Breast epithelium (tissue), 4 donors: ENCODE results near the gene ELMO1. TPM values are rescaled to one million over a fixed set of nuclear protein-coding genes. Genes with fewer than 3 reads are reported as not detected.

Experiments
- DNase-seq, 2 donors: peaks; one replicate each; pipeline ENCODE4 v3.0.0-alpha.2; 2019; ENCODE audit warnings: low spot score in 2 of 2
- H3K27ac ChIP-seq, 2 donors: fragments of 200-600 bp; sonication (generic) in 1 of 2; one replicate each; pipeline ENCODE4 v1.5.1; 2016 to 2019; ENCODE audit warnings: mild to moderate bottlenecking in 1 of 2
- H3K27me3 ChIP-seq, 2 donors: fragments of 200-600 bp; sonication (generic) in 1 of 2; one replicate each; pipeline versions ENCODE4 v1.5.1 to v1.6.0; 2017 to 2019; ENCODE audit warnings: control low read depth in 1 of 2, mild to moderate bottlenecking in 1 of 2
- H3K36me3 ChIP-seq: fragments of 200-600 bp; one replicate; pipeline ENCODE4 v1.5.1; 2019
- H3K4me1 ChIP-seq, 2 donors: fragments of 200-600 bp; sonication (generic); one replicate each; pipeline ENCODE4 v1.5.1; 2016 to 2019; ENCODE audit warnings: control low read depth in 1 of 2
- H3K4me3 ChIP-seq, 3 donors: fragments of 200-600 bp; sonication (generic); 1 replicate in 2 of 3; 2 replicates in 1 of 3; pipeline ENCODE4 v1.5.1; 2016 to 2019; ENCODE audit warnings: mild to moderate bottlenecking in 3 of 3, moderate library complexity in 2 of 3
- H3K9me3 ChIP-seq, 2 donors: fragments of 200-600 bp; sonication (generic) in 1 of 2; one replicate each; pipeline ENCODE4 v1.5.1; 2016 to 2019; ENCODE audit warnings: control low read depth in 1 of 2
- CTCF ChIP-seq, 3 donors: fragments of 450-650 bp; IDR thresholded peaks; one replicate each; pipeline ENCODE4 v1.5.1; 2016 to 2017; ENCODE audit warnings: antibody characterized with exemption in 3 of 3, mild to moderate bottlenecking in 3 of 3, moderate library complexity in 3 of 3
- POLR2A ChIP-seq: fragments of 450-650 bp; IDR thresholded peaks from one replicate; pipeline ENCODE4 v1.6.1; 2016; ENCODE audit warnings: antibody characterized with exemption, mild to moderate bottlenecking, moderate library complexity
- POLR2AphosphoS5 ChIP-seq, 3 donors: sonication (generic); formaldehyde crosslinking; IDR thresholded peaks; one replicate each; pipeline ENCODE4 v1.6.1; 2017; ENCODE audit warnings: antibody characterized with exemption in 3 of 3
- intact Hi-C: fragments of 100-400 bp; cut with DNase I; formaldehyde crosslinking; loops from one replicate; pipeline ENCODE4 v1.15.1; 2023; ENCODE audit warnings: low total_unique reads
- total RNA-seq, 3 donors: library from RNA; depleted of rRNA; stranded (reverse); fragments of >200 nt; gene quantifications; one replicate each; pipeline ENCODE4 v1.1.0, GENCODE V29; 2016

Gene ELMO1
- total RNA-seq, 3 donors from 2014 or later: 49.5 to 110 (median 66.9) TPM

- Histone ChIP-seq H3K27ac (no peak overlapping the region), H3K9me3 (no peaks in the 10 kb centered on the region), H3K4me3 (no peak overlapping the region), H3K36me3 (no peaks in the 10 kb centered on the region), H3K27me3 (no peaks in the 10 kb centered on the region), H3K4me1 (no peaks in the 10 kb centered on the region)
- TF ChIP-seq CTCF (IDR thresholded peaks at IDR 0.05) (no peak), POLR2AphosphoS5 (IDR thresholded peaks at IDR 0.05) (no peak), POLR2A (no peak)
- intact Hi-C loops: no loop called here
- no peak for DNase-seq
Measured at GRCh38 chr7:37315772-37316715, 132.6 kb downstream of the ELMO1 start.

- Histone ChIP-seq H3K4me3 (no peak overlapping the region), H3K9me3 (no peaks in the 10 kb centered on the region), H3K27ac (no peak overlapping the region), H3K4me1 (no peaks in the 10 kb centered on the region), H3K27me3 (no peaks in the 10 kb centered on the region), H3K36me3 (no peaks in the 10 kb centered on the region)
- intact Hi-C loops: no loop called here
- DNase-seq: no peak
- no peak for TF ChIP-seq CTCF (IDR thresholded peaks at IDR 0.05)
- TF ChIP-seq POLR2A: no peak
- TF ChIP-seq POLR2AphosphoS5 (IDR thresholded peaks at IDR 0.05): no peak
Measured at GRCh38 chr7:37312608-37313007, 136.1 kb downstream of the ELMO1 start.

GRCh38 chr7:37311355-37311754 lies 137.3 kb downstream of the ELMO1 start:
- Histone ChIP-seq H3K36me3 (no peaks in the 10 kb centered on the region), H3K9me3 (no peaks in the 10 kb centered on the region), H3K27ac (no peak overlapping the region), H3K4me3 (no peak overlapping the region), H3K4me1 (no peaks in the 10 kb centered on the region), H3K27me3 (no peaks in the 10 kb centered on the region)
- DNase-seq: no peak
- intact Hi-C loops: no loop called here
- TF ChIP-seq POLR2A (no peak), POLR2AphosphoS5 (IDR thresholded peaks at IDR 0.05) (no peak)

- no peak for DNase-seq
- intact Hi-C loops: no loop called here
- no peak overlapping the region for H3K4me3 ChIP-seq
- TF ChIP-seq POLR2AphosphoS5 (IDR thresholded peaks at IDR 0.05): no peak
- no peak for TF ChIP-seq POLR2A
- TF ChIP-seq CTCF (IDR thresholded peaks at IDR 0.05): no peak
- H3K36me3 ChIP-seq: no peaks in the 10 kb centered on the region
- H3K9me3 ChIP-seq: no peaks in the 10 kb centered on the region
- H3K4me1 ChIP-seq: no peaks in the 10 kb centered on the region
- no peak overlapping the region for H3K27ac ChIP-seq
- H3K27me3 ChIP-seq: no peaks in the 10 kb centered on the region
Measured at GRCh38 chr7:37310327-37311080, 138.2 kb downstream of the ELMO1 start.

GRCh38 chr7:37309493-37309892 lies 139.2 kb downstream of the ELMO1 start:
- Histone ChIP-seq H3K27me3 (no peaks in the 10 kb centered on the region), H3K36me3 (no peaks in the 10 kb centered on the region), H3K4me3 (no peak overlapping the region), H3K27ac (no peak overlapping the region), H3K4me1 (no peaks in the 10 kb centered on the region), H3K9me3 (no peaks in the 10 kb centered on the region)
- intact Hi-C loops: loop anchor here (5.0 kb wide), 1 partner anchor 792 kb away; no protein-coding TSS in a partner anchor
- no peak for DNase-seq
- TF ChIP-seq CTCF (IDR thresholded peaks at IDR 0.05) (no peak), POLR2A (no peak), POLR2AphosphoS5 (IDR thresholded peaks at IDR 0.05) (no peak)
